H1 (cell line): Measurements from ENCODE around the gene SIK3. TPM values are rescaled to one million over a fixed set of nuclear protein-coding genes. Genes with fewer than 3 reads are reported as not detected.

ENCODE experiments used
- CTCF ChIA-PET: fragments of 300-600 bp; sonication (Branson Sonifier 250); formaldehyde crosslinking; loops from one replicate; lab custom pipeline; 2021; ENCODE audit not compliant: partially characterized antibody; lab: Charles Lee
- POLR2A ChIA-PET: fragments of 300-600 bp; sonication (Branson Sonifier 250); formaldehyde crosslinking; loops from one replicate; lab custom pipeline; 2021; ENCODE audit warnings: inconsistent platforms; ENCODE audit not compliant: partially characterized antibody; lab: Charles Lee
- DNase-seq, 2 experiments: peaks; one replicate each; pipeline versions ENCODE4 v3.0.0 to v3.0.0-alpha.2; 2010 to 2022; ENCODE audit warnings: low spot score in 2 of 2, low read depth in 1 of 2, mixed read lengths in 1 of 2
- FAIRE-seq: peaks from 2 replicates; lab custom pipeline; 2011; peaks lifted over from hg19 to GRCh38; lab: Jason Lieb, UNC
- H2AFZ ChIP-seq: 2 replicates; pipeline ENCODE4 v1.8.1; 2012; ENCODE audit warnings: low read length, inconsistent platforms
- H2AK5ac ChIP-seq: 2 replicates; pipeline ENCODE4 v1.6.1; 2013; ENCODE audit warnings: low read depth, low read length
- H2BK120ac ChIP-seq: replicated peaks from 2 replicates; pipeline ENCODE3; 2013; ENCODE audit warnings: low read depth, low read length, inconsistent platforms
- H2BK12ac ChIP-seq: 2 replicates; pipeline ENCODE4 v1.6.1; 2013; ENCODE audit warnings: low read depth, low read length
- H2BK15ac ChIP-seq: 2 replicates; pipeline ENCODE4 v1.6.1; 2013; ENCODE audit warnings: low read length
- H2BK20ac ChIP-seq: 2 replicates; pipeline ENCODE4 v1.6.1; 2013; ENCODE audit warnings: low read length
- H2BK5ac ChIP-seq: 2 replicates; pipeline ENCODE4 v1.6.1; 2013; ENCODE audit warnings: low read depth, low read length
- H3K14ac ChIP-seq: 2 replicates; pipeline ENCODE4 v1.6.1; 2013; ENCODE audit warnings: inconsistent platforms; ENCODE audit not compliant: insufficient read length
- H3K18ac ChIP-seq: 2 replicates; pipeline ENCODE4 v1.6.1; 2013; ENCODE audit warnings: low read length; ENCODE audit errors: extremely low read depth
- H3K23ac ChIP-seq: 2 replicates; pipeline ENCODE4 v1.6.1; 2013; ENCODE audit warnings: inconsistent platforms; ENCODE audit not compliant: insufficient read length
- H3K23me2 ChIP-seq: 2 replicates; pipeline ENCODE4 v1.6.1; 2013; ENCODE audit warnings: low read depth, low read length
- H3K27ac ChIP-seq: 2 replicates; pipeline ENCODE4 v1.6.1; 2011; ENCODE audit warnings: low read depth, low read length, inconsistent platforms
- H3K27me3 ChIP-seq, 4 experiments: replicated peaks in 1 of 4; 1 replicate in 1 of 4; 2 replicates in 3 of 4; pipeline versions ENCODE4 v1.6.1 to v1.8.1; 2011 to 2013; ENCODE audit warnings: low read length in 3 of 4, mild to moderate bottlenecking in 3 of 4, inconsistent platforms in 2 of 4, mixed read lengths in 2 of 4, moderate library complexity in 1 of 4; ENCODE audit not compliant: control insufficient read depth in 3 of 4, insufficient read depth in 3 of 4; ENCODE audit errors: extremely low read depth in 1 of 4
- H3K36me3 ChIP-seq, 4 experiments: 2 replicates each; pipeline versions ENCODE4 v1.6.1 to v1.8.1; 2011 to 2013; ENCODE audit warnings: mild to moderate bottlenecking in 4 of 4, low read length in 3 of 4, moderate library complexity in 2 of 4, control low read depth in 1 of 4, inconsistent platforms in 1 of 4; ENCODE audit not compliant: insufficient read depth in 4 of 4, control insufficient read depth in 2 of 4
- H3K4ac ChIP-seq: replicated peaks from 2 replicates; pipeline ENCODE3; 2013; ENCODE audit warnings: low read length, low read depth, mixed read lengths, inconsistent platforms; ENCODE audit not compliant: insufficient read length
- H3K4me1 ChIP-seq, 4 experiments: replicated peaks in 1 of 4; 1 replicate in 1 of 4; 2 replicates in 3 of 4; pipeline versions ENCODE4 v1.6.1 to v1.8.1; 2011 to 2013; ENCODE audit warnings: low read length in 3 of 4, inconsistent platforms in 2 of 4, mixed read lengths in 1 of 4; ENCODE audit not compliant: insufficient read depth in 4 of 4, control insufficient read depth in 3 of 4
- H3K4me2 ChIP-seq, 2 experiments: 2 replicates each; pipeline versions ENCODE4 v1.6.1 to v1.8.1; 2011 to 2013; ENCODE audit warnings: low read depth in 2 of 2, low read length in 2 of 2, control low read depth in 1 of 2, inconsistent platforms in 1 of 2, mild to moderate bottlenecking in 1 of 2; ENCODE audit not compliant: insufficient read depth in 1 of 2
- H3K4me3 ChIP-seq, 4 experiments: fragments of 200-600, 300-600 bp in 1 of 4; sonication (generic), shearing (Covaris generic), sonication (Bioruptor Twin) in 1 of 4; 2 replicates each; pipeline versions ENCODE4 v1.5.1 to v1.8.1; 2011 to 2016; ENCODE audit warnings: low read length in 4 of 4, low read depth in 3 of 4, control low read depth in 2 of 4, inconsistent platforms in 2 of 4, mild to moderate bottlenecking in 2 of 4, mixed read lengths in 1 of 4, moderate library complexity in 1 of 4; ENCODE audit not compliant: insufficient read depth in 2 of 4; ENCODE audit errors: extremely low read depth in 1 of 4
- H3K56ac ChIP-seq: replicated peaks from 2 replicates; pipeline ENCODE3; 2013; ENCODE audit warnings: low read depth, mild to moderate bottlenecking, mixed read lengths, low read length, inconsistent platforms; ENCODE audit not compliant: insufficient read length
- H3K79me1 ChIP-seq: 2 replicates; pipeline ENCODE4 v1.6.1; 2013; ENCODE audit warnings: low read depth, low read length, control low read depth
- H3K79me2 ChIP-seq, 2 experiments: 2 replicates each; pipeline versions ENCODE4 v1.6.1 to v1.8.1; 2012 to 2013; ENCODE audit warnings: low read length in 2 of 2, mild to moderate bottlenecking in 2 of 2, inconsistent platforms in 1 of 2; ENCODE audit not compliant: insufficient read depth in 2 of 2, control insufficient read depth in 1 of 2
- H3K9ac ChIP-seq, 4 experiments: replicated peaks in 1 of 4; 1 replicate in 1 of 4; 2 replicates in 3 of 4; pipeline versions ENCODE4 v1.6.1 to v1.8.1; 2011 to 2013; ENCODE audit warnings: low read depth in 3 of 4, low read length in 3 of 4, control low read depth in 2 of 4, mild to moderate bottlenecking in 2 of 4, moderate library complexity in 2 of 4, inconsistent platforms in 1 of 4; ENCODE audit errors: extremely low read depth in 1 of 4
- H3K9me3 ChIP-seq, 2 experiments: 2 replicates each; pipeline versions ENCODE4 v1.6.1 to v1.8.1; 2012 to 2013; ENCODE audit warnings: mild to moderate bottlenecking in 2 of 2, moderate library complexity in 2 of 2, control low read depth in 1 of 2, inconsistent platforms in 1 of 2, low read depth in 1 of 2, low read length in 1 of 2, mixed read lengths in 1 of 2; ENCODE audit not compliant: insufficient read depth in 2 of 2
- H4K20me1 ChIP-seq, 2 experiments: replicated peaks in 1 of 2; 2 replicates each; pipeline versions ENCODE3 to v1.8.1; 2011 to 2013; ENCODE audit warnings: inconsistent platforms in 2 of 2, low read length in 2 of 2, mild to moderate bottlenecking in 1 of 2; ENCODE audit not compliant: insufficient read depth in 2 of 2, control insufficient read depth in 1 of 2
- H4K5ac ChIP-seq: 2 replicates; pipeline ENCODE4 v1.6.1; 2013; ENCODE audit warnings: low read length, low read depth, mixed read lengths, inconsistent platforms; ENCODE audit not compliant: insufficient read length
- H4K8ac ChIP-seq: 2 replicates; pipeline ENCODE4 v1.8.0; 2013; ENCODE audit warnings: mild to moderate bottlenecking, moderate library complexity, low read length, inconsistent platforms; ENCODE audit not compliant: insufficient read depth; ENCODE audit errors: extremely low read depth
- H4K91ac ChIP-seq: replicated peaks from 2 replicates; pipeline ENCODE3; 2013; ENCODE audit warnings: low read length, mixed read lengths, inconsistent platforms; ENCODE audit not compliant: insufficient read length
- ASH2L ChIP-seq: fragments of 200-600, 300-600 bp; sonication (generic); IDR thresholded peaks from one replicate; pipeline ENCODE4 v1.7.1; 2017; ENCODE audit warnings: low read length
- ATF3 ChIP-seq: IDR thresholded peaks from 2 replicates; pipeline ENCODE4 v1.6.1; 2011; ENCODE audit warnings: low read depth, mild to moderate bottlenecking, low read length; ENCODE audit not compliant: insufficient read depth
- CHD2 ChIP-seq: IDR thresholded peaks from 2 replicates; pipeline ENCODE4 v1.6.1; 2012; ENCODE audit warnings: low read length, improper control_type of control experiment
- E2F6 ChIP-seq: IDR thresholded peaks from 2 replicates; pipeline ENCODE4 v1.6.1; 2012; ENCODE audit warnings: inconsistent platforms
- EGR1 ChIP-seq: IDR thresholded peaks from 2 replicates; pipeline ENCODE4 v1.6.1; 2011; ENCODE audit warnings: low read depth, low read length, borderline replicate concordance
- NANOG ChIP-seq: IDR thresholded peaks from 2 replicates; pipeline ENCODE4 v1.6.1; 2011; ENCODE audit warnings: low read length, low read depth, mild to moderate bottlenecking, inconsistent platforms; ENCODE audit not compliant: insufficient read depth, poor library complexity, severe bottlenecking
- PHF8 ChIP-seq: fragments of 200-600 bp; sonication (generic); conservative IDR thresholded peaks from 2 replicates; pipeline ENCODE4 v1.7.1; 2012; ENCODE audit warnings: low read depth, mild to moderate bottlenecking, inconsistent platforms, low read length, moderate library complexity
- RBBP5 ChIP-seq: IDR thresholded peaks from 2 replicates; pipeline ENCODE4 v1.7.1; 2012; ENCODE audit warnings: low read depth, mild to moderate bottlenecking, inconsistent platforms, low read length, moderate library complexity, borderline replicate concordance
- SAP30 ChIP-seq: fragments of 300-600 bp; sonication (generic); IDR thresholded peaks from 2 replicates; pipeline ENCODE4 v1.7.1; 2012; ENCODE audit warnings: low read length, moderate library complexity, mild to moderate bottlenecking, inconsistent platforms; ENCODE audit not compliant: insufficient read depth, insufficient replicate concordance
- SIRT6 ChIP-seq: IDR thresholded peaks from one replicate; pipeline ENCODE4 v1.7.1; 2012; ENCODE audit warnings: low read length, inconsistent platforms
- SIX5 ChIP-seq: IDR thresholded peaks from 2 replicates; pipeline ENCODE4 v1.6.1; 2011; ENCODE audit warnings: mild to moderate bottlenecking, low read depth, low read length
- SUZ12 ChIP-seq: fragments of 200-600 bp; sonication (generic); IDR thresholded peaks from 2 replicates; pipeline ENCODE4 v1.6.1; 2012; ENCODE audit warnings: mild to moderate bottlenecking, inconsistent platforms, low read length, moderate library complexity, mixed read lengths
- WGBS, 2 experiments: shearing (Covaris generic) in 1 of 2; methylation state at CpG; one replicate each; pipeline versions ENCODE4 v1.1.6 to v1.1.7; 2013 to 2015; ENCODE audit warnings: low lambda C conversion rate in 2 of 2, mixed read lengths in 2 of 2, inconsistent platforms in 1 of 2, low coverage in 1 of 2, missing lambda C conversion rate in 1 of 2; ENCODE audit not compliant: insufficient replicate concordance in 2 of 2, insufficient coverage in 1 of 2, insufficient read length in 1 of 2; ENCODE audit errors: extremely low coverage in 1 of 2, missing lambda C conversion rate in 1 of 2; 5-methylcytosine and 5-hydroxymethylcytosine counted together
- polyA plus RNA-seq, 7 experiments: library from polyadenylated mRNA; depleted of rRNA in 3 of 7; stranded (reverse) in 5 of 7; unstranded in 2 of 7; fragments of >200 nt in 5 of 7; fragments of 200-250 nt in 2 of 7; gene quantifications; 1 replicate in 5 of 7; 2 replicates in 1 of 7; 4 replicates in 1 of 7; pipeline versions ENCODE4 v1.2.1 to v1.2.3, GENCODE V29; 2011 to 2013; ENCODE audit warnings: missing spikeins in 2 of 7, mixed read lengths in 2 of 7
- total RNA-seq: library from RNA; stranded (reverse); fragmentation: NEBNext Ultra II Directional; extraction: Animal tissue kit (Norgen Biotek cat#: 25700); gene quantifications from 2 replicates; pipeline ENCODE4 v1.2.1, GENCODE V29; 2021

Gene SIK3
- total and polyA plus RNA-seq, 2 of the 8 experiments (the other 6 are each of a cell fraction or from before 2014, with no cell fraction given) = 19.9 to 32.1 TPM

- no peak for FAIRE-seq
- H3K56ac ChIP-seq = no peak overlapping the region
- POLR2A ChIA-PET = interaction anchor here (1.0 kb wide), 1 partner anchor 299 kb away, joined by 3 read pairs; no protein-coding TSS in a partner anchor
- TF ChIP-seq PHF8 (no peak), SAP30 (no peak), NANOG (no peak), RBBP5 (no peak), EGR1 (no peak), SIX5 (no peak), CHD2 (no peak), SIRT6 (no peak), ATF3 (no peak), SUZ12 (no peak), ASH2L (no peak), E2F6 (no peak)
Observed at GRCh38 chr11:116794851-116795250, 303.4 kb downstream of the SIK3 start.

More at GRCh38 chr11:116794851-116795250, 303.4 kb downstream of the SIK3 start:
- peaks cover 0 to 6% (median 3%) of the 10 kb centered on the region in 4 experiments; a peak in 4 of 7 replicates for H3K27me3 ChIP-seq
- no peak overlapping the region for H2BK5ac ChIP-seq
- CTCF ChIA-PET = interaction anchor here (0.7 to 12.1 kb wide), 5 partner anchors 8 to 344 kb away, joined by 3 to 237 read pairs (median 3); partner anchors contain the start of genes APOA1 and APOC3
- no peak overlapping the region for H3K18ac ChIP-seq
- H3K4ac ChIP-seq = no peak overlapping the region
- no peak overlapping the region for H2AK5ac ChIP-seq
- no peaks in the 10 kb centered on the region for H3K79me2 ChIP-seq
- no peak overlapping the region for H4K8ac ChIP-seq
- H3K36me3 ChIP-seq = no peaks in the 10 kb centered on the region
- H3K23ac ChIP-seq = no peak overlapping the region
- no peak overlapping the region for H3K27ac ChIP-seq
- H2AFZ ChIP-seq = no peak overlapping the region
- peaks cover 2 to 5% (median 4%) of the 10 kb centered on the region in 4 experiments; a peak in 5 of 7 replicates for H3K4me1 ChIP-seq
- H4K5ac ChIP-seq = no peak overlapping the region
- no peak overlapping the region for H2BK12ac ChIP-seq
- H2BK20ac ChIP-seq = no peak overlapping the region
- H4K91ac ChIP-seq = no peak overlapping the region
- no peak overlapping the region for H3K9ac ChIP-seq
- no peak overlapping the region for H2BK15ac ChIP-seq
- WGBS, 2 experiments = 82% methylated on average over 2 of the region's 2 CpGs; no CpG with 5 or more reads in 1 of the 2 experiments
- no peaks in the 10 kb centered on the region for H4K20me1 ChIP-seq
- no peak overlapping the region for H2BK120ac ChIP-seq
- no peak overlapping the region for H3K4me3 ChIP-seq
- no peaks in the 10 kb centered on the region for H3K79me1 ChIP-seq
- no peaks in the 10 kb centered on the region for H3K23me2 ChIP-seq
- no peak overlapping the region for H3K14ac ChIP-seq
- H3K4me2 ChIP-seq = no peak overlapping the region
- no peaks in the 10 kb centered on the region for H3K9me3 ChIP-seq
- DNase-seq = no peak
